ENCODE results near the gene TNFSF8. TPM values are rescaled to one million over a fixed set of nuclear protein-coding genes. Genes with fewer than 3 reads are reported as not detected.

The TNFSF8 gene
- total RNA-seq, 2 experiments from 2014 or later = 27.7 to 50.3 TPM

DNA sequence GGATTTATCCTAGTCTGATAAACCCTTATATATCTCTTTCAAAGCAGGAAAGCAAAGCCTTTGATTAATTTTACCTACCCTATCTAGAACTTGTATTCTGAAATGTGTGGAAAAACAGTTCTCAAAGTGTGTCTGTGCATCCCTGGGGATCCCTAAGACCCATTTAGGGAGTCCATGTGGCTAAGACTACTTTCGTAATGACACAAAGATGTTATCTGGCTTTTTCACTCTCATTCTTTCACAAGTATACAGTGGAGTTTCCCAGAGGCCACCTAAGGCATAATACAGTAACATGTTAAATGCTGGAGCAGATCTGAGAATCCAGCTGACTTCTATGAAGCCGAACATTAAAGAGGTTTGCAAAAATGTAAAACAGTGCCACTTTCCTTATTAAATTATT, 70.2 kb downstream of the TNFSF8 start:
- intact Hi-C loops (cut with micrococcal nuclease; ENCODE audit: unreplicated experiment) = no loop called here
- H3K4me3 ChIP-seq (ENCODE audit: low read depth, low read length, poor library complexity, severe bottlenecking) = no peak overlapping the region
- H3K4me2 ChIP-seq (ENCODE audit: low read length) = no peak overlapping the region
- TF ChIP-seq, protein P1, sequence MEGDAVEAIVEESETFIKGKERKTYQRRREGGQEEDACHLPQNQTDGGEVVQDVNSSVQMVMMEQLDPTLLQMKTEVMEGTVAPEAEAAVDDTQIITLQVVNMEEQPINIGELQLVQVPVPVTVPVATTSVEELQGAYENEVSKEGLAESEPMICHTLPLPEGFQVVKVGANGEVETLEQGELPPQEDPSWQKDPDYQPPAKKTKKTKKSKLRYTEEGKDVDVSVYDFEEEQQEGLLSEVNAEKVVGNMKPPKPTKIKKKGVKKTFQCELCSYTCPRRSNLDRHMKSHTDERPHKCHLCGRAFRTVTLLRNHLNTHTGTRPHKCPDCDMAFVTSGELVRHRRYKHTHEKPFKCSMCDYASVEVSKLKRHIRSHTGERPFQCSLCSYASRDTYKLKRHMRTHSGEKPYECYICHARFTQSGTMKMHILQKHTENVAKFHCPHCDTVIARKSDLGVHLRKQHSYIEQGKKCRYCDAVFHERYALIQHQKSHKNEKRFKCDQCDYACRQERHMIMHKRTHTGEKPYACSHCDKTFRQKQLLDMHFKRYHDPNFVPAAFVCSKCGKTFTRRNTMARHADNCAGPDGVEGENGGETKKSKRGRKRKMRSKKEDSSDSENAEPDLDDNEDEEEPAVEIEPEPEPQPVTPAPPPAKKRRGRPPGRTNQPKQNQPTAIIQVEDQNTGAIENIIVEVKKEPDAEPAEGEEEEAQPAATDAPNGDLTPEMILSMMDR (conservative IDR thresholded peaks at IDR 0.05; ENCODE audit: low read length) = no peak
- no peak for TF ChIP-seq EZH2phosphoT487 (IDR thresholded peaks at IDR 0.05; ENCODE audit: borderline replicate concordance, low read depth, low read length)
- no peak overlapping the region for H2AFZ ChIP-seq (ENCODE audit: low read length)
- H3K9me2 ChIP-seq (ENCODE audit: insufficient read depth, low read length) = no peaks in the 10 kb centered on the region
- ChIA-PET POLR2A (interaction anchor here (1.0 to 1.1 kb wide), 3 partner anchors 9 to 39 kb away, joined by 3 to 4 read pairs (median 3); no protein-coding TSS in a partner anchor), CTCF (ENCODE audit: unreplicated experiment) (no interaction called here)
- no TSS peak for BruUV-seq (replicated peaks)
- H3K4me1 ChIP-seq (ENCODE audit: insufficient read depth, low read length, poor library complexity, severe bottlenecking) = no peaks in the 10 kb centered on the region
- no peak overlapping the region for H3K27ac ChIP-seq (ENCODE audit: low read depth, low read length, poor library complexity, severe bottlenecking)
- no peaks in the 10 kb centered on the region for H3K9me3 ChIP-seq (ENCODE audit: low read length)
- no peaks in the 10 kb centered on the region for H3K36me3 ChIP-seq (ENCODE audit: insufficient read depth, low read length)
- H3K79me2 ChIP-seq (ENCODE audit: insufficient read depth, low read depth, low read length) = no peaks in the 10 kb centered on the region
- DNase-seq (ENCODE audit: low spot score) = no peak
- no peaks in the 10 kb centered on the region for H4K20me1 ChIP-seq (ENCODE audit: insufficient read depth, low read length)

DNA sequence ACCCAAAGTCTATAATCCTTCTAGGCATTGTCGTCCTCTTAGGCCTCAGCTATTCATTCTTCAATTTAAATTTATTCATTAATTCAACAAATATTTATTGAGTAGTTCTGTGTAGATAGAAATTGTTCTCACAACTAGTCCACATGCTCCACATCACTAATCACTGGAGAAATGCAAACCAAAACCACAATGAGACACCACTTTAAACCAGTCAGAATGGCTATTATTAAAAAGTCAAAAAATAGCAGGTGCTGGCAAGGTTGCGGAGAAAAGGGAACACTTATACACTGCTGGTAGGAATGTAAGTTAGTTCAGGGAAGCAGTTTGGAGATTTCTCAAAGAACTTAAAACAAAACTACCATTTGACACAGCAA, 73.5 kb downstream of the TNFSF8 start:
- H3K27ac ChIP-seq (ENCODE audit: low read depth, low read length, poor library complexity, severe bottlenecking) = no peak overlapping the region
- H4K20me1 ChIP-seq (ENCODE audit: insufficient read depth, low read length) = no peaks in the 10 kb centered on the region
- H3K36me3 ChIP-seq (ENCODE audit: insufficient read depth, low read length) = no peaks in the 10 kb centered on the region
- ChIA-PET POLR2A (no interaction called here), CTCF (ENCODE audit: unreplicated experiment) (no interaction called here)
- no peak overlapping the region for H3K4me2 ChIP-seq (ENCODE audit: low read length)
- H3K9me2 ChIP-seq (ENCODE audit: insufficient read depth, low read length) = no peaks in the 10 kb centered on the region
- no peaks in the 10 kb centered on the region for H3K79me2 ChIP-seq (ENCODE audit: insufficient read depth, low read depth, low read length)
- no TSS peak for BruUV-seq (replicated peaks)
- H3K4me3 ChIP-seq (ENCODE audit: low read depth, low read length, poor library complexity, severe bottlenecking) = no peak overlapping the region
- H3K9me3 ChIP-seq (ENCODE audit: low read length) = no peaks in the 10 kb centered on the region
- no peak overlapping the region for H2AFZ ChIP-seq (ENCODE audit: low read length)
- TF ChIP-seq, protein P1 (conservative IDR thresholded peaks at IDR 0.05; ENCODE audit: low read length) = no peak
- TF ChIP-seq EZH2phosphoT487 (IDR thresholded peaks at IDR 0.05; ENCODE audit: borderline replicate concordance, low read depth, low read length) = no peak
- no peak for DNase-seq (ENCODE audit: low spot score)
- intact Hi-C loops (cut with micrococcal nuclease; ENCODE audit: unreplicated experiment) = no loop called here
- no peaks in the 10 kb centered on the region for H3K4me1 ChIP-seq (ENCODE audit: insufficient read depth, low read length, poor library complexity, severe bottlenecking)

DNA sequence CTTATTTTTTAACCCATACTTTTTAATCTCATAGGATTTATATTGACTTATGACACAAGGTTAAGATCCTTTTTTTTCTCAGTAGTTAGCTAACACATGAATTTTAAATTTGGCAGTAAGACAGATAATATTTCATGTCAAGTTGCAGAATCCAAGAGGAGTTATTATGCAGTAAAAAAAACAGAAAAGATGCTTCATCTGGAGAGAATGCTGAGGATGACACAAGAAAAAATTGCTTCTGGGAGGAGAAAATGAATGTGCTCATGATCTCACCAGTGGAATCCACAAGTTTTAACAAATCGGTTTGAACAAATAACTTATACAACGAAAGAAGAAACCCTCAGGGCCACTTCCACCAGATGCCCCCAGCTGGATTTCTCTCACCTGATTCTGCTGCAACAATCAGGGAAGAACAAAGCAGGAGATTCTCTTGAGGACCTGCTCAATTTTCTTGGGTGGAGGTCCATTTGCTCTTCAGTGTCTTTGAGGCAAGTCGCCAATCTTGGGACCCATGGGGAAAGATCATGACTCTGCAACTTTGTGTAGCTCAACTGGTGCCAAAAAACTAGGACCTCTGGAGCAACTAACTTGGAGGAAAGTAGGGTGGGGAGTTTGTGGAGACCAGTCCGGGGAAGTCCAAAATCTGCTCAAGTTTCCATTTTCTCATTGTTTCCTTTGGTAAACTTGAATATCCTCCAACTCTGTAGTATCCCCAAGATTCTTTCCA, 74.0 kb downstream of the TNFSF8 start:
- ChIA-PET POLR2A (interaction anchor here (1.3 kb wide), 1 partner anchor 93 kb away, joined by 3 read pairs; no protein-coding TSS in a partner anchor), CTCF (ENCODE audit: unreplicated experiment) (no interaction called here)
- no peak for TF ChIP-seq EZH2phosphoT487 (IDR thresholded peaks at IDR 0.05; ENCODE audit: borderline replicate concordance, low read depth, low read length)
- TF ChIP-seq, protein P1 (conservative IDR thresholded peaks at IDR 0.05; ENCODE audit: low read length) = no peak
- H3K4me1 ChIP-seq (ENCODE audit: insufficient read depth, low read length, poor library complexity, severe bottlenecking) = no peaks in the 10 kb centered on the region
- no peak overlapping the region for H2AFZ ChIP-seq (ENCODE audit: low read length)
- no peaks in the 10 kb centered on the region for H3K9me3 ChIP-seq (ENCODE audit: low read length)
- no peak overlapping the region for H3K4me3 ChIP-seq (ENCODE audit: low read depth, low read length, poor library complexity, severe bottlenecking)
- no peak overlapping the region for H3K4me2 ChIP-seq (ENCODE audit: low read length)
- H4K20me1 ChIP-seq (ENCODE audit: insufficient read depth, low read length) = no peaks in the 10 kb centered on the region
- intact Hi-C loops (cut with micrococcal nuclease; ENCODE audit: unreplicated experiment) = no loop called here
- no peak overlapping the region for H3K27ac ChIP-seq (ENCODE audit: low read depth, low read length, poor library complexity, severe bottlenecking)
- DNase-seq (ENCODE audit: low spot score) = no peak
- H3K36me3 ChIP-seq (ENCODE audit: insufficient read depth, low read length) = no peaks in the 10 kb centered on the region
- H3K9me2 ChIP-seq (ENCODE audit: insufficient read depth, low read length) = no peaks in the 10 kb centered on the region
- H3K79me2 ChIP-seq (ENCODE audit: insufficient read depth, low read depth, low read length) = no peaks in the 10 kb centered on the region
- no TSS peak for BruUV-seq (replicated peaks)
